Neural crest cell (in vitro differentiated cells): ENCODE data around the gene ZNRF1. TPM values are rescaled to one million over a fixed set of nuclear protein-coding genes. Genes with fewer than 3 reads are reported as not detected.

ENCODE experiments used
- DNase-seq: peaks from one replicate; pipeline ENCODE4 v3.0.0; 2021; ENCODE audit warnings: low read depth, mixed read lengths, low spot score
- H3K27ac Mint-ChIP-seq: one replicate; pipeline ENCODE4 v1.8.0; 2021; ENCODE audit warnings: mild to moderate bottlenecking, mixed read lengths; ENCODE audit not compliant: unreplicated experiment
- H3K27me3 Mint-ChIP-seq: 2 replicates; pipeline ENCODE4 v1.8.0; 2021; ENCODE audit warnings: low read depth, mild to moderate bottlenecking, mixed read lengths
- H3K36me3 Mint-ChIP-seq: 2 replicates; pipeline ENCODE4 v1.8.0; 2021; ENCODE audit warnings: low read depth, mild to moderate bottlenecking, mixed read lengths
- H3K4me1 Mint-ChIP-seq: 2 replicates; pipeline ENCODE4 v1.8.0; 2021; ENCODE audit warnings: mixed read lengths
- H3K4me3 Mint-ChIP-seq: one replicate; pipeline ENCODE4 v1.8.0; 2021; ENCODE audit warnings: mild to moderate bottlenecking, mixed read lengths
- H3K9me3 Mint-ChIP-seq: 2 replicates; pipeline ENCODE4 v1.8.0; 2021; ENCODE audit warnings: mixed read lengths
- CTCF ChIP-seq: fragments of 200-600 bp; sonication (generic); conservative IDR thresholded peaks from 2 replicates; pipeline ENCODE4 v1.5.0; 2021; ENCODE audit warnings: antibody characterized with exemption, mild to moderate bottlenecking
- total RNA-seq: library from RNA; stranded (reverse); gene quantifications from 2 replicates; pipeline ENCODE4 v1.2.1, GENCODE V29; 2021

ZNRF1 gene
- total RNA-seq, 1 donor from 2014 or later, result 48.4 TPM

DNA sequence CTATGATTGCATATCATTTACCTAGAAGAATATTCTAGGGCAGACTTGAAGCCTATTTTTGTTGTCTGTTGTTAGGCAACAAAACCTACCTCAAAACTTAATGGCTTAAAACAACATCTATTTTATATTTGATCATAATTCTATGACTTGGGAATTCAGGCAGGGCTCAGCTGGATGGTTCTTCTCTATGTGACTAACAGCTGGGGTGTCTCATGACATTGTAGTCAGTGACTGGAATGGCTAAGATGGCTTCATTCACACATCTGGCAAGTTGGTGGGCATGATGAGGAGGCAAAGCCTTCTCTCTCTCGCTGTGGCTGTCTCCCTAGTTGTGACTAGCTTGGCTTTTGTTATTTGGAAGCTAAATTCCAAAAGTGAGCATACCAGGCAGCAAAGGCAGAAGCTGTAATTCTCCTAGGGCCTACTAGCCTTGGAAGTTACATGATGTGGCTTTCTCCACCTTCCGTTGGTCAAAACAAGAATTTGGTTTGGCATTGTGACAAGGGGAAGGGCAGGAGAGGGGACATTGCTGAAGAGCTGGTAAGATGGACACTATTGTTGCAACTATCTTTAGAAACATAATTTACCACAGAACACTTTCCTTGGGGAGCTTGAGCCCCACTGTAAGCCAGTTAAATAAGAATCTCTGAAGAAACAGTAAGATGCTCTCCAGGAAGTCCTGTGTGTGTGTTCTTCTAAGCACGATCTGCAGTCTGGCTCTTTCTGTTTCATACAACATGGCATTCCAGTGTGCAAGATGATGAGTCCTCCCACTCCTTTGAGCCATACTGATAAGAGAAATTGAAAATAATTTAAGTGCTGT lies 39.4 kb downstream of the ZNRF1 start:
- Mint-ChIP-seq H3K4me3 (no peak overlapping the region), H3K36me3 (peaks cover 12% of the 10 kb centered on the region), H3K4me1 (peaks cover 4% of the 10 kb centered on the region)

GRCh38 chr16:75039941-75040340 lies 41.1 kb downstream of the ZNRF1 start:
- H3K4me3 Mint-ChIP-seq, result no peak overlapping the region
- no peak for DNase-seq
- TF ChIP-seq CTCF, result no peak
- H3K27me3 Mint-ChIP-seq, result no peaks in the 10 kb centered on the region
- H3K27ac Mint-ChIP-seq, result no peak overlapping the region
- H3K9me3 Mint-ChIP-seq, result peaks cover 5% of the 10 kb centered on the region
- H3K36me3 Mint-ChIP-seq, result peaks cover 12% of the 10 kb centered on the region
- peaks cover under 1% of the 10 kb centered on the region for H3K4me1 Mint-ChIP-seq

More for the DNA sequence above, 39.4 kb downstream of the ZNRF1 start:
- no peaks in the 10 kb centered on the region for H3K27me3 Mint-ChIP-seq
- no peak for TF ChIP-seq CTCF
- DNase-seq, result no peak
- peaks cover 5% of the 10 kb centered on the region for H3K9me3 Mint-ChIP-seq
- no peak overlapping the region for H3K27ac Mint-ChIP-seq

GRCh38 chr16:75042426-75043174 lies 43.8 kb downstream of the ZNRF1 start:
- Mint-ChIP-seq H3K4me1 (peaks cover 8% of the 10 kb centered on the region), H3K36me3 (peaks cover 4% of the 10 kb centered on the region), H3K4me3 (no peak overlapping the region), H3K27me3 (no peaks in the 10 kb centered on the region), H3K9me3 (peaks cover 3% of the 10 kb centered on the region), H3K27ac (no peak overlapping the region)
- no peak for TF ChIP-seq CTCF
- no peak for DNase-seq

- no peak overlapping the region for H3K4me3 Mint-ChIP-seq
- no peaks in the 10 kb centered on the region for H3K9me3 Mint-ChIP-seq
- peaks cover 12% of the 10 kb centered on the region for H3K4me1 Mint-ChIP-seq
- no peak for DNase-seq
- H3K36me3 Mint-ChIP-seq, result no peaks in the 10 kb centered on the region
- H3K27ac Mint-ChIP-seq, result no peak overlapping the region
- TF ChIP-seq CTCF, result no peak
- no peaks in the 10 kb centered on the region for H3K27me3 Mint-ChIP-seq
Observed at GRCh38 chr16:75043175-75043895, 44.5 kb downstream of the ZNRF1 start.

DNA sequence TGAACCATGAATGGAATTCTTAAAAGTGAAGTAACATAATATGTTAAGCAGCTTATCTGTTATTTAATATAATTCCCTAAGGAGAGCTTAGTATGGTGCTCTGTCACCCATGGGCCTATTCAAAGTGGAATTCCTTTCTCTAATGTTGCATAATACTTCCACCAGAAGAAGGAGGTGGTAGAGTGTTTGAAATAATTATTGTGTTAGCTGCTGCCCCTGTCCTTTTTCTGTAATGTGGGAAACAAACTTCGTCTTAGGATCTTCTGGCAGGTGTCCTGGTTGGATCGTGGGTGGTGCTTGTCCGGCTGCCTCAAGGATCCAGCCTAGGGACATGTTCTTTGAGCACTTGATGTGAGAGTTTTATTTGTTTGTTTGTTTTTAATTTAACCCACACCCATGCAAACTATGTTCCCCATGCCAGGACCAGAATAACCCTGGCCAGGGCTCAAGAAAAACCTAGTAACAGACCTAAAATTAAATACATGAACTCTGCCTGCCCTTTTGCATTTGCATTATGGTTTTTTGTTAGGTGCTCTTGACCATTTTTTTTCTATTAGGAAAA lies 46.1 kb downstream of the ZNRF1 start:
- Mint-ChIP-seq H3K27ac (no peak overlapping the region), H3K4me3 (no peak overlapping the region), H3K36me3 (peaks cover 6% of the 10 kb centered on the region), H3K27me3 (no peaks in the 10 kb centered on the region), H3K4me1 (peaks cover 12% of the 10 kb centered on the region), H3K9me3 (peaks cover 4% of the 10 kb centered on the region)
- no peak for TF ChIP-seq CTCF
- no peak for DNase-seq
